ENCODE data around the gene DNAH14. TPM values are rescaled to one million over a fixed set of nuclear protein-coding genes. Genes with fewer than 3 reads are reported as not detected.
"Not testable (repeated sequence)": the region's sequence is repeated elsewhere in the genome, so short reads cannot be mapped to it uniquely, and the experiment has no call there.

Gene DNAH14
- polyA plus RNA-seq, 4 donors, result 12.1 to 21.4 (median 18.4) TPM

DNA sequence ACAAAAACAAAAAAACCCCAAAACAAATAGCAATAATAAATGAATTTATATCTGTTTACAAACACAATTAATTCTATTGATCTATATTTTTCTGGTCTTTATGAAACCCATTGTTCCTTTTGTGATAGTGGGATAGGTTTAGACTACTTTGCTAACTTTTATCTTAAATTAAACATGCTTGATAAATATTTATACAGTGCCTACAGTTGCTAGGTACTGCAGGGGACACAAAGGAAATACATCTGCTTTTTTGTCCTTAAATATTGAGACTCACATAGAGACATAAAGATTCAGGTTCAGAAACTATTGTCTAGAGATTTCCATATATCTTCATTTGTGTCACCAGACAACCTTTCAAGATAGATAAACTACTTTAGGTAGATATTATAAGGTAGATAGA lies 8.5 kb upstream of the DNAH14 start:
- no peak for DNase-seq (ENCODE audit: low read depth in 4 of 4, low spot score in 2 of 4)

DNA sequence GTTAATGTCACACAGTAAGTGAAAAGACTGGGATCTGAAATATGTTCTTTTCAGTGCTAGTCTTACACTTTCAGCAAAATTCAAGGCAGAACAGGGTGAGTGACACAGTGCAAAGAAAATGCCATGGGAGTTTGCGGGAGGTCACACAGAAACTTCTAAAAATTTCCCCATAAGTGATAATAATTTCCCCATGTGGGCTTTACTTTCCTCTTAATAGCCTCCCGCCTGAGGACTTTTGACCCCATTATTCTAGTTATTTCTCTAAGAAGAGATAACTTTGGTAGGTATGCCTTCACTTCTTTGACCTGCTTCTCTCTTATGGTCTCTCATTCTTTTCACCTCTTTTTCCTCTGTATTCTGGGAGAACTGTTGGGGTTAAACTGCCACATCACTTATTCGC lies 8.1 kb upstream of the DNAH14 start:
- DNase-seq (ENCODE audit: low read depth in 4 of 4, low spot score in 2 of 4), result no peak

DNA sequence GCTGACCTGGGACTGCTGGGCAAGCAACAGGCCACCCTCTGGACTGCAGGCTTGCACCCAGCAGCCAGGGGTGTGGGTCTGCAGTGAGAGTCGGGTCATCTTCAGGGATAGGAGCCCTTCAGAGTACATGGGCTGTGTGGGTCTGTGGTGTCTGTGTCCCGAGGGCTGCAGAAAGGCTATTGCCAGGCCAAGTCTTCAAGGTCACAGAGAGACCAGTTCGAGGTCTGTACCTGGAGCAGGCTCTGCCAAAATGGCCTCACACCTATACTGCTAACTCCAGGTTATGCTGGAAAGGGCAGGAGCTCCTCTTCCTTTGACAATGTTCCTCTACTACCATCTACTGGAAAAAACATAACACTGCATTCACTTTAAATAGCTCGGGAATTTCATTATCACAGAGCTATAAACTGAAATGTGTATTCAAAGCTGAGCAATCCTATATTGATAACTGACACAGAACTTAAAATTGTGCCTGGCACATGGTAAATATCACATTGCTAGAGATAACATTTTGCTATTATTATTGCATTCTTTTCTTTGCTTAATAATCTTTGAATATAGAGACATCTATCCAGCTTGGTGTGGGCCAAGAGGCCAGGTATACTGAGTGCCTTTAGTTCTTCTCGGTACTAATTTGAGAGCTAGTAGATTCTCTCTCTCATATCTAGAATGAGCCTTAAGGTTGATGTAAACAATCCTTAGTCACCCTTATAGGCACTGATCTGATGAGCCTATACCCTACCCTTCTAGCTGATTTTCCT lies 6.9 kb upstream of the DNAH14 start:
- peak in 1 of 4 donors; percentile 28 for DNase-seq (ENCODE audit: low read depth in 4 of 4, low spot score in 2 of 4)

DNA sequence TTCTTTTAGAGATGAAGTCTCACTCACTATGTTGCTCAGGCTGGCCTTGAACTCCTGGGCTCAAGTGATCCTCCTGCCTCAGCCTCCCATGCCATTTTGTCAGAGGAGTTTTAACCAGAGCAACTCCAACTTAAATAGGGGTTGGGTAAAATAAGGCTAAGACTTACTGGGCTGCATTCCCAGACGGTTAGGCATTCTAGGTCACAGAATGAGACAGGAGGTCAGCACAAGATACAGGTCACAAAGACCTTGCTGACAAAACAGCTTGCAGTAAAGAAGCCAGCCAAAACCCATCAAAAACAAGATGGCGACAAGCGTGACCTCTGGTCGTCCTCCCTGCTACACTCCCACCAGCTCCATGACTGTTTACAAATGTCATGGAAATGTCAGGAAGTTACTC lies 5.7 kb upstream of the DNAH14 start:
- no peak for DNase-seq (ENCODE audit: low read depth in 4 of 4, low spot score in 2 of 4)

DNA sequence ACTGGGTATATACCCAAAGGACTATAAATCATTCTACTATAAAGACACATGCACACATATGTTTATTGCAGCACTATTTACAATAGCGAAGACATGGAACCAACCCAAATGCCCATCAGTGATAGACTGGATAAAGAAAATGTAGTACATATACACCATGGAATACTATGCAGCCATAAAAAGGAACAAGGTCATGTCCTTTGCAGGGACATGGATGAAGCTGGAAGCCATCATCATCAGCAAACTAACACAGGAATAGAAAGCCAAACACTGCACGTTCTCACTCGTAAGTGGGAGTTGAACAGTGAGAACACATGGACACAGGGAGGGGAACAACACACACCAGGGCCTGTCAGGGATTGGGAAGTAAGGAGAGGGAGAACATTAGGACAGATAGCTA lies 1.8 kb upstream of the DNAH14 start:
- DNase-seq (ENCODE audit: low read depth in 4 of 4, low spot score in 2 of 4), result not testable (repeated sequence)

DNA sequence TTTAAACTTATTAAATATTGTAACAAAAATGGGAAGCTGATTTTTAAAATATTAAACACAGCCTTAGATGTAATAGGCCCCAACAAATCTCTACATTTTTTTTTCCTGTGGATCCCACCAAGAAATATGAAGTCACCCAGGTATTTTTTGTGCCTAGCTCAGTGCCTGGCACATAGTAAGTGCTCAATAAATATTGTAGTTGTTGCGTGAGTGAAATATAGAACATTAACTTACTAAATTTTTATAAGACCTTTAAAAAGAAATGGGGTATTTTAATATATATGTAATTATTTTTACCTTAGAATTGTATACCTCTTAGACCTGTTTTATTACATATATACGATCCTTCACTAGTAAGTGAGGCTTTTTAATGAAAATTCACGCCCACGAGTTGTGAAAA lies 569 bp upstream of the DNAH14 start:
- DNase-seq (ENCODE audit: low read depth in 4 of 4, low spot score in 2 of 4), result no peak

DNA sequence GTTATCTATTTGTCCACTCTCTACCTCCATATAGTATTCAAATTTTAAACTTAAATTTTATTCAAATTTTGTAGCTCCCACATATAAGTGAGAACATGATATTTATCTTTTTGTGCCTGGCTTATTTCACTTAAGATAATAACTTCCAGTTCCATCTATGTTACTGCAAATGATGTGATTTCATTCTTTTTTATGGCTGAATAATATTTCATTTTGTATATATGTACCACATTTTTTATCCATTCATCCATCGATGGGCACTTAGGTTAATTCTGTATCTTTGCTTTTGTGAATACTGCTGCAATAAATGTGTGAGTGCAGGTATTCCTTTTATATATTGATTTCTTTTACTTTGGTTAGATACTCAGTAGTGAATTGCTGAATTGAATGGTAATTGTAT lies 2.1 kb downstream of the DNAH14 start:
- no peak for DNase-seq (ENCODE audit: low read depth in 4 of 4, low spot score in 2 of 4)

DNA sequence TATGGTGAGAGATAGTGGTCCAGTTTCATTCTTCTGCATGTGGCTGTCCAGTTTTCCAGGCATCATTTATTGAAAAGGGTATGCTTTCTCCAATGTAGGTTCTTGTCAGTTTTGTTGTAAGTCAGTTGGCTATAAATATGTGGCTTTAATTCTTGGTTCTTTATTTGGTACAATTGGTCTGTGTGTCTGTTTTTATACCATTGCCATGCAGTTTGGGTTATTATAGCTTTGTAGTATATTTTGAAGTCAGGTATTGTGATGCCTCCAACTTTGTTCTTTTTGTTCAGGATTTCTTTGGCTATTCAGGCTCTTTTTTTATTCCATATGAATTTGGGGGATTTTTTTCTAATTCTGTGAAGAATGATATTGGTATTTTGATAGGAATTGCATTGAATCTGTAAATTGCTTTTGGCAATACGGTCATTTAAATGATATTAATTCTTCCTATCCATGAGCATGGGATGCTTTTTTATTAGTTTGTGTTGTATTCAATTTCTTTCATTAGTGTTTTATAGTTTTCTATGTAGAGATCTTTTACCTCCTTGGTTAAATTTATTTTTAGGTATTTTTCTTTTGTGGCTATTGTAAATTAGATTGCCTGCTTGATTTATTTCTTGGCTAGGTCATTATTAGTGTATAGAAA lies 3.3 kb downstream of the DNAH14 start:
- DNase-seq (ENCODE audit: low read depth in 4 of 4, low spot score in 2 of 4), result no peak

DNA sequence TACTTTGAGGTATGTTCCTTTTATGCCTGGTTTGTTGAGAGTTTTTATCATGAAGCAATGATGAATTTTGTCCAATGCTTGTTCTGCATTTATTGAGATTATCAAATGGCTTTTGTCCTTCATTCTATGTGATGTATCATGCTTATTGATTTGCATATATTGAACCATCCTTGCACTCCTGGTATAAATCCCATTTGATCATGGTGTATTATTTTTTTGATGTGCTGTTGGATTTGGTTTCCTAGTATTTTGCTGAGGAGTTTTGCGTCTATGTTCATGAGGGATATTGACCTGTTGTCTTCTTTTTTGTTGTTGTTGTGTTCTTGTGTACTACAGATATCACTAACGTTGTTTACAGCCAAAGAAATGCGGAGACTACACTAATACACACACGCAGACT lies 4.1 kb downstream of the DNAH14 start:
- DNase-seq (ENCODE audit: low read depth in 4 of 4, low spot score in 2 of 4), result no peak

DNA sequence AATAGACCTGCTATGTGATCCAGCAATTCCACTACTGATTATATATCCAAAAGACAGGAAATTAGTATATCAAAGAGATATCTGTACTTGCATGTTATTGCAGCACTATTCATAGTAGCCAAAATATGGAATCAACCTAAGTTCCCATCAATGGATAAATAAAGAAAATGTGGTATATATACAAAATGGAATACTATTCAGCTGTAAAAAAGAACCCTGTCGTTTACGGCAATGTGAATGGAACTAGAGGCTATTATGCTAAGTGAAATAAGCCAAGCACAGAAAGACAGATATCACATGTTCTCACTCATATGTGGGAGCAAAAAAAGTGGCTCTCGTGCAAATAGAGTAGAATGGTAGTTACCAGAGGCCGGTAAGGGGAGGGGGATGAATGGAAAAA lies 9.2 kb downstream of the DNAH14 start:
- no peak for DNase-seq (ENCODE audit: low read depth in 4 of 4, low spot score in 2 of 4)

DNA sequence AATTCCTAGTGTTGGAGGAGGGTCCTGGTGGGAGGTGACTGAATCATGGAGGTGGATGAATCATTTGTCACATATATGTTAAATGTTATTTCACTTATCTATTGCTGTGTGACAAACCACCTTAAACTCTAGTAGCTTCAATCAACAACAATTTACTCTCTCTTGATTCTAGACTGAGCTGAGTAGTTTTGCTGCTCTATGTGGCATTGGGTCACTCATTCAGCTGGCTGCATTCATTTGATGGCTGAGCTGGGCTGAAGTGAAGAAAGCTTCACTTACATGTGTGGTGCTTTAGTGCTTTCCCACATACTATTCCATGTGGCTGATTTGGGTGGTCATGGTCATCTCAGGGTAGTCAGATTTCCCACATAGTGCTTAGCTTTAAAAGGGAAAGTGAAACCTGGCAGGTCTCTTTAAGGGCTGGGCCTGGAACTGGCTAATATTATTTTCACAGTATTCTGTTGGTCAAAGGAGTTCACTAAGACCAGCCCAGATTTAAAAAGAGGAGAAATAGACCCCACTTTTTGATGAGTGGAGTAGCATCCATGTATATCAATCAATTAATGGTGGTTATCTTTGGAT lies 10.5 kb downstream of the DNAH14 start:
- DNase-seq (ENCODE audit: low read depth in 4 of 4, low spot score in 2 of 4), result no peak

DNA sequence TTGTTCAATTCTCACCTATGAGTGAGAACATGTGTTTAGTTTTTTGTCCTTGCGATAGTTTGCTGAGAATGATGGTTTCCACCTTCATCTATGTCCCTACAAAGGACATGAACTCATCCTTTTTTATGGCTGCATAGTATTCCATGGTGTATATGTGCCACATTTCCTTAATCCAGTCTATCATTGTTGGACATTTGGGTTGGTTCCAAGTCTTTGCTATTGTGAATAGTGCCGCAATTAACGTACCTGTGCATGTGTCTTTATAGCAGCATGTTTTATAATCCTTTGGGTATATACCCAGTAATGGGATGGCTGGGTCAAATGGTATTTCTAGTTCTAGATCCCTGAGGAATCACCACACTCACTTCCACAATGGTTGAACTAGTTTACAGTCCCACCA lies 11.3 kb downstream of the DNAH14 start:
- not testable (repeated sequence) for DNase-seq (ENCODE audit: low read depth in 4 of 4, low spot score in 2 of 4)

DNA sequence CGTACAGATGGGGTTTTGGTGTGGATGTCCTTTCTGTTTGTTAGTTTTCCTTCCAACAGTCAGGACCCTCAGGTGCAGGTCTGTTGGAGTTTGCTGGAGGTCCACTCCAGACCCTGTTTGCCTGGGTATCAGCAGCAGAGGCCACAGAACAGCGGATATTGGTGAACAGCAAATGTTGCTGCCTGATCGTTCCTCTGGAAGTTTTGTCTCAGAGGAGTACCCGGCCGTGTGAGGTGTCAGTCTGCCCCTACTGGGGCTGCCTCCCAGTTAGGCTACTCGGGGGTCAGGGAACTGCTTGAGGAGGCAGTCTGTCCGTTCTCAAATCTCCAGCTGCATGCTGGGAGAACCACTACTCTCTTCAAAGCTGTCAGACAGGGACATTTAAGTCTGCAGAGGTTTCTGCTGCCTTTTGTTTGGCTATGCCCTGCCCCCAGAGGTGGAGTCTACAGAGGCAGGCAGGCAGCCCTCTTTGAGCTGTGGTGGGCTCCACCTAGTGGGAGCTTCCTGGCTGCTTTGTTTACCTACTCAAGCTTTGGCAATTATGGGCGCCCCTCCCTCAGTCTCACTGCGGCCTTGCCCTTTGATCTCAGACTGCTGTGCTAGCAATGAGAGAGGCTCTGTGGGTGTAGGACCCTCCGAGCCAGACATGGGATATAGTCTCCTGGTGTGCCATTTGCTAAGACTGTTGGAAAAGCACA lies 16.3 kb downstream of the DNAH14 start:
- not testable (repeated sequence) for DNase-seq (ENCODE audit: low read depth in 4 of 4, low spot score in 2 of 4)

DNA sequence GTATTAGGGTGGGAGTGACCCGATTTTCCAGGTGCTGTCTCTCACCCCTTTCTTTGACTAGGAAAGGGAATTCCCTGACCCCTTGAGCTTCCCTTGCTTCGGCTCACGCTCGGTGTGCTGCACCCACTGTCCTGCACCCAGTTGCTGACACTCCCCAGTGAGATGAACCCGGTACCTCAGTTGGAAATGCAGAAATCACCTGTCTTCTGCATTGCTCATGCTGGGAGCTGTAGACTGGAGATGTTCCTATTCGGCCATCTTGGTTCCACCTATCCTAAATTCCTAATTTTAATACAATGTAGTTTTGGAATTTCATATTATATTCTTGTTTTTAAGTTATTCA lies 16.8 kb downstream of the DNAH14 start:
- DNase-seq (ENCODE audit: low read depth in 4 of 4, low spot score in 2 of 4), result not testable (repeated sequence)

DNA sequence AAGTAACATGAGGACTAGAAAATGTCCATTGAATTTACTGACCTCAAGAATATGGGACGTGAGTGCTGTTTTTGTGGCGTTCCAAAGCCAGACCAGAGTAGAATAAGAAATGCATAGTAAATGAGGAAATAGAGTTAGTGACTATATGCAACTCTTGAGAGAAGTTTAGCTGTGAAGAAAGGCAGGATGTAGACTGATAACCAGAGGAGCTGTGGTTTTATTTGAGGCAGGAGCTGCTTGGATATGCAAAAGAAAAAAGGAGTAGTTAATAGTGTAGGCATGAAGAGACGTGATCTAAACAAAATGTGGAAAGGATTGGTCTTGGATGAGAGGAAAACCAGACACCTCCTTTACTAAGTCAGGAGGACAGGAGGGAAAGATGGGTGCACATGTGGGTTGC lies 28.2 kb downstream of the DNAH14 start:
- DNase-seq (ENCODE audit: low read depth in 4 of 4, low spot score in 2 of 4), result no peak

DNA sequence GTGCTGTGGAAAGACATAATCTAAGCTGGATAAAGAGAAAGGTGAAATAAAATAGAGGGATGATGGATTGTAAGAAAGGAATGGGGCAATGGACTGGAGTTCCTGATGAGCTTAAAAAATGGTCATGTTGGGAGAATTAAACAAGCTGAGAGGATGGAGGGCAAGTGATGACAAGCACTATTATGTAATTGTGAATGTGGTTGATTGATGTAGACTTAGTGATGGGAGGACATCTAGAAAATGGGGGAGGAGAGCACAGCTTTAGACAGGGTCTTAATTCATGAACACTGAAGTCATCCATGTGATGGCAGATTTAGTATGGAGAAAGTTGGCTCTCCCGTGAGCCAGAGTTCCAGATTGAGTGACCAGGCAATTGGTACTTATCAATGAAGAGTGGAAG lies 29.0 kb downstream of the DNAH14 start:
- no peak for DNase-seq (ENCODE audit: low read depth in 4 of 4, low spot score in 2 of 4)

DNA sequence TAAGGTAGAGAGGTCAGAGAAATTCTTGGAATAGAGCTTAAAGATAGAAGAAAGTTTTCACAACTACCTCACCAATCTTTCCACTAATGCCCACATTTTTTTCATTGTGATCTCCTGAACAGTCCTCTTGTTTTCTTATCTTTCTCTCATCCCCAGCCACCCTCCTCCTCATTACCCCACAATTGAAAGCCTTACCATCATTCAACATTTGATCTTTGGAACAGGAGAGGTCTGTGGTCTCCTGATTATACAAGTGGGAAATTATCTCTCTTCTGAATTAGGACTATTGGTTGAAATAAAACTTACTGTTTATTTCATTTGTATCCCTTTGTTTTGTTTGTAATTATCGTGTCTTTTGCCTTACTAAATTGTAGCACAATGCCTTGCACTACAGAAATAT lies 29.6 kb downstream of the DNAH14 start:
- no peak for DNase-seq (ENCODE audit: low read depth in 4 of 4, low spot score in 2 of 4)

DNA sequence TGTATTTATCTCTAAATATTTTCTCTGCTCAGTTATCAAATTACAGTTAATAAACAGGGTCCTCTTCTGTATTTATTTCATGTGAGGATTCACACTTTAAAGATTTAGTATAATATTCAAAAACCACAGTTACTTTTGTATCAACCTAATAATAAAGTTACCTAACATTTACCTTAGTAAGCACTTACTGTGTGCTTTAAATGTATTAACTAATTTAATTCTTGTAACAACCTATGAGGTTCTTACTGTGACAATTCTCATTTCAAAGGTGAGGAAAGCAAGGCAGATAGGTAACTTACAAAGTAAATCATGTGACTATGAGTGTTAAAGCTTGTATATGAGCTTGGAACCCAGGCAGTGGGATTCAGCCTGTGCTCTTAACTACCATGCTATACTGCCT lies 30.2 kb downstream of the DNAH14 start:
- no peak for DNase-seq (ENCODE audit: low read depth in 4 of 4, low spot score in 2 of 4)

DNA sequence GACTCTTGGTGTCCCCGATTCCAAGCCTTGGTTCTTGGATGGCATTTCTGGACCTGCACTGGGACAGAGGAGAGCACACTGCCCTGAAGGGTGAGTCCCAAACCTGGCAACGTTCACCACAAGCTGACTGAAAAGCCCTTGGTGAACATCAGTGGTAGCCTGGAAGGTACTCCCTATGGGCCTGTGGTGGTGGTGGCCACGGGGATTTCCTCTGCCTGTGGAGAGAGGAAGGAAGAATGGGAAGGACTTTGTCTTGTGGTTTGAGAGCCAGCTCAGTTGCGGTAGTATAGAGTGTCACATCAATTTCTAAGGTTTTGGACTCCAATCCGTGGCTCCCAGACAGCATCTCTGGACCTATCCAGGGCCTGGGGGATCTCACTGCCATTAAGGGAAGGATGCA lies 50.7 kb downstream of the DNAH14 start:
- DNase-seq (ENCODE audit: low read depth in 4 of 4, low spot score in 2 of 4), result no peak

DNA sequence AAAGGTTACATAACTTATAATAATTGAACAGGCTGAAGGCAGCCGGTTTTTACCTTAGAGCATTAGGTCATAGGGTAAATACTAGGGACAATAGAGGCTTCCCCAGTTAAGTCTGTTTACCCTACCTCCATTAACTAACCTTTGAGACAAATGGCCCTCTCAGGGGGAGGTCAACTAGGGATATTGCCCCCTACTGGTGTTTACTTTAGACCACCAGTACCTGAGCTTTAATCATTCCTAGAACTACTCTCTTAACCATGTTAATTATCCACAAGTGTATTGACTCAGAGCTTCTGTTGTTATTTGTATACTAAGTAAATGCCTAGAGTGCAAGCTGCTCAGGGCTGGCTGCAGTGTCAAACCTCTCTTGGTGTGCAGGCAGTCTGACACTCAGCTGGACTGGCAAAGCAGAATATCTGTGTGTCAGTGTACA lies 52.5 kb downstream of the DNAH14 start:
- not testable (repeated sequence) for DNase-seq (ENCODE audit: low read depth in 4 of 4, low spot score in 2 of 4)

DNA sequence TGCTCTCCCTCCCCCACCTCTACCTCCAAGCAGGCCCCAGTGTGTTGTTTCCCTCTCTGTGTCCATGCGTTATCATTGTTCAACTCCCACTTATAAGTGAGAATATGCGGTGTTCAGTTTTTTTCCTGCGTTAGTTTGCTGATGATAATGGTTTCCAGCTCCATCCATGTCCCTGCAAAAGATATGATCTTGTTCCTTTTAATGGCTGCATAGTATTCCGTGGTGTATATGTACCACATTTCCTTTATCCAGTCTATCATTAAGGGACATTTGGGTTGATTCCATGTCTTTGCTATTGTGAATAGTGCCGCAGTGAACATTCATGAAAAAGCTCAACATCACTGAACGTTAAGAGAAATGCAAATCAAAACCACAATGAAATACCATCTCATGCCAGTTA lies 58.6 kb downstream of the DNAH14 start:
- no peak for DNase-seq (ENCODE audit: low read depth in 4 of 4, low spot score in 2 of 4)

DNA sequence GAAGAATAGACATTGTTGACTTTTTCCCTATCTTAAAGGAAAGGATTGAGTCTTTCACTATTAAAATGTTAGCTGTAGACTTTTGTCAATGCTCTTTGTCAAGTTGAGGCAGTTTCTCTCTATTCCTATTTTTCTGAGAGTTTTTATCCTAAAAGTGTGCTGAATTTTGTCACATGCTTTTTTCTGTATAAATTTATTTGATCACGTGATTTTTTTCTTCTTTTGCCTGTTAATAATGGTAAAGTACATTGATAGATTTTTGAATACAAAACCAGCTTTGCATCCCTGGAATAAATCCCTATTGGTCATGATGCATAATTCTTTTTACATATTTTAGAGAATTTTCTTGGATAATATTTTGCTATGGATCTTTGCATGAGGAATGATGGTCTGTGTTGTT lies 60.1 kb downstream of the DNAH14 start:
- DNase-seq (ENCODE audit: low read depth in 4 of 4, low spot score in 2 of 4), result no peak

Measured in left renal cortex interstitium (tissue), 4 donors.